GM18507 (cell line): Measurements from ENCODE around the gene SPRED1.
"Not testable (repeated sequence)": the region's sequence is repeated elsewhere in the genome, so short reads cannot be mapped to it uniquely, and the experiment has no call there.

Source experiments
- DNase-seq: peaks from one replicate; pipeline ENCODE4 v3.0.0; 2011; ENCODE audit warnings: low read depth; ENCODE audit not compliant: insufficient read length; ENCODE audit errors: extremely low spot score
- FAIRE-seq: peaks from 2 replicates; lab custom pipeline; 2011; peaks lifted over from hg19 to GRCh38; lab: Jason Lieb, UNC

SPRED1 gene

GRCh38 chr15:38272431-38272830 is 19.8 kb downstream of the SPRED1 start:
- FAIRE-seq, DNase-seq: not testable (repeated sequence)

- no peak for FAIRE-seq
- no peak for DNase-seq
These were observed 21.5 kb downstream of the SPRED1 start for GRCh38 chr15:38274135-38274534.

GRCh38 chr15:38275959-38276358 is 23.3 kb downstream of the SPRED1 start:
- no peak for FAIRE-seq

GRCh38 chr15:38277281-38277680 is 24.6 kb downstream of the SPRED1 start:
- DNase-seq, FAIRE-seq: not testable (repeated sequence)

More at GRCh38 chr15:38275959-38276358, 23.3 kb downstream of the SPRED1 start:
- no peak for DNase-seq

- DNase-seq (no peak), FAIRE-seq (no peak)
These were observed 28.4 kb downstream of the SPRED1 start for GRCh38 chr15:38281031-38281430.

GRCh38 chr15:38283010-38283409 is 30.4 kb downstream of the SPRED1 start:
- no peak for DNase-seq
- FAIRE-seq: no peak

- DNase-seq (no peak), FAIRE-seq (no peak)
These were observed 32.8 kb downstream of the SPRED1 start for GRCh38 chr15:38285456-38285855.

- DNase-seq (no peak), FAIRE-seq (no peak)
These were observed 41.5 kb downstream of the SPRED1 start for GRCh38 chr15:38294126-38294525.

GRCh38 chr15:38297623-38298388 is 45.2 kb downstream of the SPRED1 start:
- DNase-seq: no peak
- no peak for FAIRE-seq

- FAIRE-seq (no peak), DNase-seq (no peak)
These were observed 46.6 kb downstream of the SPRED1 start for GRCh38 chr15:38299216-38299615.

GRCh38 chr15:38300395-38300794 is 47.8 kb downstream of the SPRED1 start:
- FAIRE-seq (no peak), DNase-seq (no peak)

GRCh38 chr15:38304481-38304880 is 51.8 kb downstream of the SPRED1 start:
- FAIRE-seq (no peak), DNase-seq (no peak)

- FAIRE-seq (no peak), DNase-seq (no peak)
These were observed 54.6 kb downstream of the SPRED1 start for GRCh38 chr15:38307251-38307650.

- FAIRE-seq: no peak
- DNase-seq: no peak
These were observed 55.4 kb downstream of the SPRED1 start for GRCh38 chr15:38307861-38308641.

GRCh38 chr15:38308797-38309196 is 56.2 kb downstream of the SPRED1 start:
- no peak for FAIRE-seq
- DNase-seq: no peak

- FAIRE-seq: no peak
- no peak for DNase-seq
These were observed 59.6 kb downstream of the SPRED1 start for GRCh38 chr15:38312190-38312589.

GRCh38 chr15:38316311-38316710 is 63.7 kb downstream of the SPRED1 start:
- no peak for DNase-seq

GRCh38 chr15:38320181-38320580 is 67.5 kb downstream of the SPRED1 start:
- DNase-seq (no peak), FAIRE-seq (no peak)

More at GRCh38 chr15:38316311-38316710, 63.7 kb downstream of the SPRED1 start:
- FAIRE-seq: no peak

GRCh38 chr15:38320866-38321265 is 68.2 kb downstream of the SPRED1 start:
- no peak for DNase-seq
- FAIRE-seq: no peak

GRCh38 chr15:38323895-38324294 is 71.3 kb downstream of the SPRED1 start:
- FAIRE-seq (no peak), DNase-seq (no peak)
